GM21526 (cell line): ENCODE measurements around the gene BRWD1.

Source experiments
- ATAC-seq: cut with Tn5 transposase; IDR thresholded peaks from one replicate; pipeline ENCODE4 v1.9.1; 2021; ENCODE audit warnings: moderate library complexity; ENCODE audit not compliant: unreplicated experiment, low FRiP score

Gene BRWD1

DNA sequence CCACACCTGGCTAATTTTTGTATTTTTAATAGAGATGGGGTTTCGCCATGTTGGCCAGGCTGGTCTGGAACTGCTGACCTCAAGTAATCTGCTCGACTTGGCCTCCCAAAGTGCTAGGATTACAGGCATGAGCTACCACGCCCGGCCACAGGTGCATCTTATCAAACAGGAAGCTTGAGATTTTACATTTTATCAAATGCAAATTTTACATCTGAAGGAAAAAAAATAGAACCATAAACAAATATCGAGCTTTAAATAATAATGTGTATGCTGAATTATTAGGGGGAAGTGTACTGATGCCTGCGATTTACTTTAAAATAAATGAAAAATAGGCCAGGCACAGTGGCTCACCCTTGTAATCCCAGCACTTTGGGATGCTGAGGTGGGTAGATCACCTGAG is 16.6 kb upstream of the BRWD1 start:
- ATAC-seq, result no peak

DNA sequence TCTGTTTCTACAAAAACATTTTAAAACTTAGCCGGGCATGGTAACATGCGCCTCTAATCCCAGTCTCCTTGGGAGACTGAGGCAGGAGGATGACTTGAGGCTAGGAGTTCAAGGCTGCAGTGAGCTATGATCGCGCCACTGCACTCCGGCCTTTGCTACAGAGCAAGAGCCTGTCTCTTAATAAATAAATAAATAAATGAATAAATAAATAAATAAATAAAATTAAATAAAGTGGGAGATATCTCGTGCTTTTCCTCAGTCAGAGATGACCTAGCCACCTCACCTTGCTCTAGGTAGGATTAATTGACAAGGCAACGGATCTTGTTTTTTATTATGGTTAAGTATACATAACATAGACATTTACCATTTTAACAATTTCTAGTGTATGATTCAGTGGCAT is 14.3 kb upstream of the BRWD1 start:
- no peak for ATAC-seq

DNA sequence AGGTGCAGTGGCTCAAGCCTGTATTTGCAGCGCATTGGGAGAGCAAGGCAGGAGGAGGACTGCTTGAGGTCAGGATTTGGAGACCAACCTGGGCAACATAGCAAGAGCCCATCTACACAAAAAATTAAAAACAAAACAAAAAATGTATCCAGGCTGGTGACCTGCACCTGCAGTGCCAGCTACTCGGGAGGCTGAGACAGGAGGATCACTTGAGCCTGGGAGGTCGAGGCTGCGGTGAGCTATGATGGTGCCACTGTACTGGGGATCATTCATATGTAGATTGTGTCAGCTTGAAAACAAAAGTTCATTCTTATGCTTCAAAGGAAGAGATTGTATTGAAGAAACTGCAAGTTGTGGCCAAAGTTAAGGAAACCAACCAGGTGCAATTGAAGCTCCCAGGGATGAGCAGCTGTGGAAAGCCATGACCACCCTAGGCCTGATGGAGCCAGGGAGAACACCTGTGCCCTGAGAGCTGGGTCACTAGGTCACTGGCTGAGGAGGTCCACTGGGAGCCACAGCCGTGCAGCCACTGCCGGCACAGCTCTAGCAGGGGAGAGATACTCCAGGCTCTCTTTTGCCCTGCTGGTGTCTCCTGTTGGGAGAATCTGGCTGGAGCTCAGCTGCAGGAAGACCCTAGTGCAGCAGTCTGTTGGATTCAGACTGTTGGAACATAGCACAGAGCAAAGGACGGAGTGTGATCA is 13.3 kb upstream of the BRWD1 start:
- no peak for ATAC-seq

DNA sequence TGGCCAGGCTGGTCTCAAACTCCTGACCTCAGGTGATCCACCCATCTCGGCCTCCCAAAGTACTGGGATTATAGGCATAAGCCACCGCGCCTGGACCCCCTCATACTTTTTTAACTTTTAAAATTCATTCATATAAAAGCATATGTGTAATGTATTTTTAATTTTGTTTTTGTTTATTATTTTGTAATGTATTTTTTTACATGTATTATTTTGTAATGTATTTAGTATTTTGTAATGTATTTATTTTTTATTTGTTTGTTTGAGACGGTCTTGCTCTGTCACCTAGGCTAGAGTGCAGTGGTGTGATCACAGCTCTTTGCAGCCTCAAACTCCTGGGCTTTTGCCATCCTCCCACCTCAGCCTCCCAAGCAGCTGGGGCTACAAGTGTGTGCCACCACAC is 12.0 kb upstream of the BRWD1 start:
- no peak for ATAC-seq

DNA sequence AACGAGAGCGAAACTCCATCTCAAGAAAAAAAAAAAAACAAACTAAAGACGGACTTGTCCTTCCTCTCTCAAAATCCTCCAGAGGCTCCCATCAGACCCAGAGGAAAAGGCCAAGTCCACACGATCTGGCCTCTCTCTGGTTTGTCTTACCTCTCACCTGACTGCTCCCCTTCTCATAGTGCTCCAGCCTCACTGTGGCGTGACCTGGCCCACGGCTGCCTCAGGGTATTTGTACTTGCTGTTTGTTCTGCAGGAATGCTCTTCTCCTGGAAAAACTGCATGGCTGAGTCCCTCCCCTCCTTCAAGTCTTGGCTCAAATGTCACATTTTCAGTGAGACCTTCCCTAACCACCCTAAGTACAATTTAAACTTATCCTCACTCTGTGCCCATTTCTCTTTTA is 8.0 kb upstream of the BRWD1 start:
- no peak for ATAC-seq

DNA sequence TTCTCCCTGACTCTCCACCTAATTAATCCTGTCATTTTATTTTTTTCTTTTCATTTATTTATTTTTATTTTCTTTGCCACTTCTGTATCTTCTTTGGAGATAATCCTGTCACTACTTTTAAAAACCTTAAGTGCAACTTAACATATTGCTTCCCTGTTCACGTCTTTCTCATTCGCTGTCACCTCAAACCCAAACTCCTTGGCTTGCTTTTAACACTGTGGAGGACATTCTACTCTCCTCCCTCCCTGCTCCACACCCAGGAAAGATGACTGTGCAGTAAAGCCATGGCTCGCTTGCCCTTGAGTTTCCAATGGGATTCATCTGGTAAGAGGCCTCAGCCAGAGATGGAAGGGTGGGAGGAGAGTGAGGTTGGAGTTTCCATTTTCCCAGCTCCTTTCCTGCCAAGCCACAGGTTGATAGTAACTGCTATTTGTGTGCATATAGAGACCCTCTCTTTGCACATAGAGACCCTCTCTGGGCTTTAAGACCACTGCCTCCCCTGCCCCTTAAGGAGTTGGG is 6.4 kb upstream of the BRWD1 start:
- ATAC-seq, result no peak

DNA sequence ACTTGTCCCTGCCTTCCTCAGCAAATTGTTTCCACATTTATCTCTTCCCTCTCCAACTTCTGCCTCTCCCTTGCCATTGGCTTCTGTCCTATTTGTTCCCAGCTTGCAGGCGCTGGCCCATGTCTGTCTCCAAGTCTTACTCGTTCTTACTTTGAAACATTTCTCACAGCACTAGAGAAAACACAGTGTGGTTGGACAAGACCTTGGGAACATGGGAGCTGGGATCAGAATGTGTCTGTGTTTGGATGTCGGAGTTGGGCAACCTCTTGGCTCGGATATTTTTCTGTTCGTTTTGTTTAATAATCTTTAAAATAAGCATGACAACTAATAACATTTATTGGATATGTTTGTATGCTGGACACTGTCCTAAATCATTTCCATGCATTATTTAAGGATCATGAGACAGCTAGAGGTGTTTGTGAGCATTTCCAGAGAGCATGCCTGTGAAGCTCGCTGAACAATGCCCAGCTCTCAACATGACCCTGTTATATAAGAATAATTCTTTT is 5.9 kb upstream of the BRWD1 start:
- no peak for ATAC-seq

DNA sequence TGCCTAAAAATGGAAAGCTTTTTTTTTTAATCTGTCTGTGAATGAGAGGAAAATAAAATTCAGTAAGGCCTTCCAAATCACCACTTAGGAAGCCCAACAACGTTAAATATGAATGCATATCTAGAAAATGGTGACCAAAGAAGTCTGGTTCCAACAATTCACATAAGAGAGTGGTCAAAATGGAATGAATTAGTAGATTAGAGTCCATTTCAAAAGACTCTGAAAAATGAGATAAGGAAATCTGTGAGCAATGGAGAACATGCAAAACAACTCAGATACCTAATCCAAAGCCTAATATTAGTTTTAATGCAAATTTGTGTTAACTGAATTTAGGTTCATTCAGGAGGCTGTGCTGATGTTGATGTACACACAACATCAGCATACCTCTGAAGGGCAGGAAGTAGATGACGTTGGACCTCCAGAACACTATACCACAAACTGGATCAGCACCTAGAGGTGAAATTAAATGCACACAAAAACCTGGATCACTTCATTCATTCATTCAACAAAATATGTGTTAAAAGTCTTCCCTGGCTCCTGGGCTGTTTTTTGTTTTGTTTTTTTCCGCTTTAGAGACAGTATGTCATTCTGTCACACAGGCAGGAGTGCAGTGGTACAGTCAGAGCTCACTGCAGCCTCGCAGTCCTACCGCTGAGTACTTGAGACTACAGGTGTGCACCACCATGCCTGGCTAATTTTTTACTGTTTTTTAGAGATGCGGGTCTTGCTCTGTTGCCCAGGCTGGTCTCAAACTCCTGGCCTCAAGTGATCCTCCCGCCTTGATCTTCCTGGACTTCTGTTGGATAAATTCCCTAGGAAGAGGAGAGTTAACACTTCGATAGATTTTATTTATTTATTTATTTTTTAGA is 4.9 kb upstream of the BRWD1 start:
- ATAC-seq, result no peak

DNA sequence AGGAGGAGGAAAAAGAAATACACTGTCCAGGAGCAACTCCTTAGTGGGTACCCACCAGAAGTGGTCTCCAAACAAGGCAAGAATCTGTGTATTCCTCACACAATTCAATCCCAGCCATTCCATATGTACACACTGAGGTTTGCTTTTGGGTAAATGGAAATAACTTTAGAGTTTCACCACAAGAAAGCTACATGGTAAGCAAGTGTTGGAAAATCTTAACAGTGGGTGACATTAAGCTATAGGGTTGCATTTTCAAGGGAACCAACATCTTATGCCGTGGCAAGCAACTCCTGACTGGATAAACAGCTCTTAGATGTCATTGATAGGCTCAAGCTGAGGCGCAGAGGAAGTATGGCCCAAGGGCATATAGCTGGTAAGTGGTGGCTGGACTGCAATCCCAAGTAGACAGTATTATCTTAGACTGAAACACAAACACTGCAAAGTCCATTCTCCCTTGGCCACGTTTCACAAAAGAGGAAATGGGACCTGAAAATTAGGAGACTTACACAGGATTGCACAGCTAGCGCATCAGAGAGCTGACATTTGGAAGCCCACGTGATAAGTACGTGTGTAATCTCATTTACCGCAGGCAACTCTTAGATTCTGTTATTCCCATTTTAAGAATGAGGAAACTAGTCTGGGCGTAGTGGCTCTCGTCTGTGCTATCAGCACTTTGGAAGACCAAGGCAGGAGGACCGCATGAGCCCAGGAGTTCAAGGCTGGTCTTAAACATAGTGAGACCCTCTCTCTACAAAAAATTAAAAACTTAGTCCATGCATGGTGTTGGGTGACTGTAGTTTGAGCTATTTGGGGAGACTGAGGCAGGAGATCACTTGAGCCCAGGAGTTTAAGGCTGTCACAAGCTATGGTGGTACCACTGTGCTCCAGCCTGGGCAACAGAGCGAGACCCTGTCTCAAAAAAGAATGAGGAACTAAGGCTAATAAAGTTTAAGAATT is 4.0 kb upstream of the BRWD1 start:
- ATAC-seq, result no peak

DNA sequence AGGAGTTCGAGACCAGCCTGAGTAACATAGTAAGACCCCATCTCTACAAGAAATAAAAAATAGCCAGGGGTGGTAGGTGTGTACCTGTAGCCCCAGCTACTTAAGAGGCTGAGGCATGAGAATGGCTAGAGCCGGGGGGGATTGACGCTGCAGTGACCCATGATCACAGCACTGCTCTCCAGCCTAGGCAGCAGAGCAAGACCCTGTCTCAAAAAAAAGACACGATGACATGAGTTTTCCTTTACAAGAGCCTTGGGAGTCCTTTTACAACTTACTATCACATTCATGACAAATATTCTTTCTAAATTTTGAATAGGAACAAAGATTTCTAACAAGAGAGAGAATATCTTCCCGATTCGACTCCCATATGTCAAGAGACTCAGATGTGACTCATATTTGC is 3.3 kb upstream of the BRWD1 start:
- no peak for ATAC-seq

DNA sequence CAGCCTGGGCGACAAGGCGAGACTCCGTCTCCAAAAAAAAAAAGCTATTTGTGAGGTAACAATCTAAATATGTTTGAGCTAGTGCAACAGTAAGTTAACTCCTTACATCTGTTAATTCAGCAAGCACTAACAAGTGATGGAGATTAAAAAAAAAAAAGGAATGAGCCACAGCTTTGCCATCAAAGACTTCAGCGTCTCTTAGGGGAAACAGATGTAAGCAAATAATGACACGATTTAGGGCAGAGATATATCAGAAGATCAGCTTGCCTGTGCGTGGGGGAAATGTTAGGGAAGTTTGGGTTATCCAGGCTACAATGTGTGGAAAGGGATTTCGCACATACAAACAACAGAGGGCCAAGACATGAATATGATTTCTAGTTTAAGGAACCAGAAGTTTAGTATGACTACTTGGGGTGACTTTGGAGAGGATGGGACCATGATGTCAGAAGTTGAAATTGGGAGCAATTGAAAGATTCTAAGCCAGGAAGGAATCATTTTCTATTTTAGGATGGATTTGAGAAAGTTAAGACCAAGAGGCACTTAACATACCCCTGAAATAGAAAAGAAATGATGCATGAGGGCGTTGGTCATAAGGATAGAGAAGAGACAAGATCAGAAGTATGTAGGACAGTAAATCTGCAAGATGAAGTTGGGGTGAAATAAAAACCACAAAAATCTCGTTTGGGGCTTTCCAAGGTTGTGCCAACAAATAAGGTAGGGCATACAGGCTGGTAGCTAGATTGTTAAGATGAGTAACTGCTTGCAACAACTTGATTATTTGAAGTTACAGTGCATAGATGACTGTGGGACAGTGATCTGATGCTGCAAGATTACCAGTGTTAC is 2.4 kb upstream of the BRWD1 start:
- no peak for ATAC-seq

DNA sequence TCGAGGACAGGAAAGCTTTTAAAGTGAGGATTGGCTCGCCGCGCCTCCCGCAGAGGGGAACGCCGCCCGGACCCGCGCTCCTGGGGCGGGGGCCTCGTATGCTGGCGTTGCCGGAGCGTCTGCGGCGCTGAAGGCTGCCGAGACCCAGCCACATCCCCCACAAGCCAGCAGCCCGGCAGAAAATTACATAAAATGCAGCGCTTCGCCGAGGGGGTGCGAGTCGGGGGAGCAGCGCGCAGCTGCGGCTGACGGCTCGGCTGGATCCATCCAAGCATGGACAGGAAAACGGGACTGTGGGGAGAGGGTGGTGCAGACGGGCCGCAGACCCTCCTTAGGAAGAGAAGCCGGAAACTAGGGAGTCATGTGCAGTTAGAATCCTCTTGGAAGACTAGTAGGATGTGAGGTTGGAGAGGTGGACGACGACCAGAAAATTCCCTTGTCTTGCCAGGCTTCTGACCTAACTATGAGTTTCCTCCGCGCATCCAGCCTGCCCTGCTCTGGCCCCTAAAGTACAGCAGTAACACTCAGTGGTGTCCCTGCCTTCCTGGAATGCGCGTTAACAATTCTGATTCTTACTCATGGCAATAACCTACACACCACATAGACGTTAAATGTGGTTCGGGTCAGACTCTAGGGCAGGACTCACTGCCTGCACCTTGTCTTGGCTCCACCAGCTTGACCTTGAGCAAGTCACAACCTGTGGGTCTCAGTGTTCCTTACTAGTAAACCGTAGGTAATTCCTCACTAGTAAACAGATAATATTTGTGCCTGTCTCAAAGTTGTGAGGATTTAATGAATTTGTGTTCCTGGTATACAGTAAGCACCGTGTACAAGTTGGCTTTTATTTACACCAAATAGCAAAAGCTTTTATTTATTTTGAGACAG is 953 bp upstream of the BRWD1 start:
- ATAC-seq, result peak; percentile 10

DNA sequence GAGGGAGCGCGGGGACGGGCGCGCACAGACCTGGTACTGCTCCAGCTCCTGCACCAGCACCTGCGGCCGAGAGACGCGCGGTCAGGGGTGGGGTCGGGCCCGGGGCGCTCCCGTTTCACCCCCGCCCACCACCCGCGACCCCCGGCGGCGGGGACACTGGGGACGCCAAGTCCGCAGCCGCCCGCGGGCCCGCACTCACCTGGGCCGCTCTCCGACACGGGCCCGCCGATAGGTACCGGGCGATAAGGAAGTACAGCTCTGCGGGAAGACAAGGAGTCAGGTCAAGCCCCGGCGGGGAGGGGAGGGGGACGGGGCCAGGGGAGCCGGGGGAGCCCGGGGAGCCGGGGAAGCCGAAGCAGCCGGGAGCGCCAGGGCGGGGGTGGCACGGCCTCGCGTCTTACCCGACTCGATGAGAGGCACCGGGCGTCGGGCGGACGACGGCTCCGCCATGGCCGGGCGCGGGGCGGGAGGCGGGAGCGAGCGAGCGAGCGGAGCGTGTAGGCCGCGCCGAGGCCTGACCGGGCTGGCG is 326 bp downstream of the BRWD1 start:
- ATAC-seq, result peak; percentile 1

DNA sequence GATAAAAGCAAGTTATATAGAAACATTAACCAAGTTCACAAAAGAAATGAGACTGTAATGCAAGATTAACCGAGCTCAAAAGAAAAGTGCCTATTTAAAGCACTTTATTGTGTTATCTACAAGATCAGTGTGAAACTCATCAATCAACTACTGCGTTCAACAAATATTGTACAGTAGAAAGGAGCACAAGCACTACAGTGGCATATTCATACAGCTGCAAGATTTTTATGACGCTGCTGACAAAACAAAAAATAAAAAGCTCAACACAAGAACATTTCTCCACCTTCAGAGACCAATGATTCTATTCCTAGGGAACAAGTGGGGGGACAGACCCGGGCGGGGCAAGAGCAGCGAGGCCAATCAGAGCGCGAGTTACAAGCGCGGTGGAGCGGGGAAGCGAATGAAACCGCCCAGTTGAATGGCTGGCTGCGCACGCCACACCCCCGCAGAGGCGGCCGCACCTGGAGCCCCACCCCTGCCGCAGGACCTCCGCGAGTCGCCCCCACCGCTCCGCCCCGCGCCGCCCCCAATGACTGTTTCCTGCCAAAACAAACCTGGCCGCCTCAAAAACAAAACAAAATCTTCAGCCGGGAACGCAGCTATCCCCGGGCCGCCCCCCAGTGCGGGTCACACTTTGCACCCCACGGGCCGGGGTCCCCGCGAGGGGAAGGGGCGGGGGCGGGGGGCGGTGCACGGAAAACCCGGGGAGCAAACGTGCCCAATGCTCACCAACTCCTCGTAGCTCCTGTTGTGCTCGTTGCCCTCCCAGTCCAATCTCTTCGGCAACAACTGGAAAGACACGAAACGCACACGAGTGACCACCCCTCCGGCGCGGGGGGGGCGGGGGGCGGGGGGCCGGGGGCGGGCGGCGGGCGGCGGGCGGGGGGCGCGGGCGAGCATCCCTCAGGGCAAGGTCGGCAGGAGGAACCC is 1.1 kb downstream of the BRWD1 start:
- peak; percentile 69 for ATAC-seq

DNA sequence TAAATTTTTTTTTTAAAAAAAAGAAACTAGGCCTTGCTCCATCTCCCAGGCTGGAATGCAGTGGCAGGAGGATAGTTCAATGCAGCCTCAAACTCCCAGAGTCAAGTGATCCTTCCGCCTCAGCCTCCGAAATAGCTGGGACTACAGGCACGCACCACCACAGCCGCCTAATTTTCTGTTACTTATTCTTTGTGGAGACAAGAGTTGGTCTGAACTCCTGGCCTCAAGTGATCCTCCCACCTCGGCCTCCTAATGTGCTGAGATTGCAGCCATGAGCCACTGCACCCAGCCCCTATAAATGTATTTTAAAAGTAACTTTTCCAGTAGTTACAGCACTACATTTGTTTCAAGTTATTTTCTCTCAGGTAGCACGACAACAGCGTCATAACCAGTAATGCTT is 2.3 kb downstream of the BRWD1 start:
- ATAC-seq, result no peak

DNA sequence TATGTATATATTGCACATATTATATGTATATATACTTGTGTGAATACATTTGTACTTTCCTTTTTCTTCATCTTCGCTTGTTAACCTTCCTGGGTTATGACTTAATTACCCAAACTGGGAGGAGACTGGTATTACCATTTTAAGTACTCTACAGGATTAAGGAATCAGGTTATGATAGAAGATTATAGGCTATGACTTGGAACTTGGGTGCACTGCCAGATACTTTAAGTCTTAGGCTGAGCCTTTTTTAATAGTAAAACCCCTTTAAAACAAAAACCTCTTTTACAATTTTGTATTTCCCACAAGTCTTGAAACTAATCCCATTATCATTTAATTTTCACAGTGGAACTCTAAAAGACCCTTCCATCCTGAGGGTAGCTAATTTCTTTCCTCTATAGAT is 6.0 kb downstream of the BRWD1 start:
- no peak for ATAC-seq

DNA sequence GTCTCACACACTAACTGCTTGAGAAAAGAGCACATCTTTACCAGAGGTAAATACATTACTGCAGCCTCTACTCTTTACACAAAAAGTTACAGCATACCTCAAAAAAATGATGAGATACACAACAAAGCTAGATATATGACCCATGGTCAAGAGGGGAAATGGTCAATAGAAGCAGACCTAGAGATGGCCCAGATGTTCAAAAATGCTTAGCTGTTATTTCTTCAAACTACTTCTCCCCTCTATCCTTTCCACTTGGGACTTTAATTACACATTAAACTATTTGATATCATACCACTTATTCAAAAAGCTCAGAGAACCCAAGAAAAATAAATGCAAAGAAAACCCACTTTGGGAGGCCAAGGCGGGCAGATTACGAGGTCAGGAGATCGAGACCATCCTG is 12.8 kb downstream of the BRWD1 start:
- no peak for ATAC-seq
